H1 (cell line): ENCODE measurements around the gene CUL4B.

Experiments used
- BACH1 ChIP-seq: IDR thresholded peaks from 2 replicates; pipeline ENCODE4 v1.6.1; 2012; ENCODE audit warnings: low read length, improper control_type of control experiment
- CEBPB ChIP-seq: IDR thresholded peaks from 2 replicates; pipeline ENCODE4 v1.6.1; 2012; ENCODE audit warnings: low read depth, low read length
- CTCF ChIP-seq, 3 experiments: IDR thresholded peaks; 1 replicate in 2 of 3; 2 replicates in 1 of 3; pipeline versions ENCODE4 v1.5.1 to v1.6.1; 2011; ENCODE audit warnings: low read length in 3 of 3, mild to moderate bottlenecking in 3 of 3, inconsistent platforms in 2 of 3, low read depth in 1 of 3, moderate library complexity in 1 of 3; ENCODE audit not compliant: insufficient read depth in 1 of 3; ENCODE audit errors: control extremely low read depth in 1 of 3
- JUND ChIP-seq: IDR thresholded peaks from 2 replicates; pipeline ENCODE4 v1.6.1; 2011; ENCODE audit warnings: mild to moderate bottlenecking, improper control_type of control experiment, low read length
- NRF1 ChIP-seq: IDR thresholded peaks from 2 replicates; pipeline ENCODE4 v1.6.1; 2011; ENCODE audit warnings: mild to moderate bottlenecking, low read depth, low read length, improper control_type of control experiment
- POLR2AphosphoS5 ChIP-seq: IDR thresholded peaks from 2 replicates; pipeline ENCODE4 v1.6.1; 2011; ENCODE audit warnings: low read depth, low read length

- TF ChIP-seq BACH1 (no peak), CTCF (IDR thresholded peaks at IDR 0.05; ENCODE audit: control extremely low read depth in 1 of 3, insufficient read depth in 1 of 3, low read depth in 1 of 3, low read length in 3 of 3) (no peak), JUND (no peak), NRF1 (no peak), POLR2AphosphoS5 (no peak), CEBPB (no peak)
These were observed 9.3 kb upstream of the CUL4B start for GRCh38 chrX:120570011-120570600.
